GM12878 (cell line): ENCODE data around the gene PEX16.

ENCODE experiments used
- POLR2A ChIP-seq: IDR thresholded peaks from 2 replicates; pipeline ENCODE4 v1.6.1; 2011; ENCODE audit warnings: low read depth, mild to moderate bottlenecking, low read length
- RCOR1 ChIP-seq: conservative IDR thresholded peaks from 2 replicates; pipeline ENCODE4 v1.6.1; 2012; ENCODE audit warnings: low read depth, low read length, improper control_type of control experiment
- ZNF274 ChIP-seq: IDR thresholded peaks from one replicate; pipeline ENCODE4 v1.8.0; 2011; ENCODE audit not compliant: insufficient read length, insufficient read depth
- TF ChIP-seq, protein P1 (sequence below), 3 experiments: IDR thresholded peaks in 2 of 3; conservative IDR thresholded peaks in 1 of 3; 2 replicates each; pipeline ENCODE4 v1.5.1; 2011; ENCODE audit warnings: low read depth in 3 of 3, low read length in 3 of 3, mild to moderate bottlenecking in 3 of 3, control low read depth in 2 of 3, moderate library complexity in 2 of 3, inconsistent platforms in 1 of 3, mixed read lengths in 1 of 3; ENCODE audit not compliant: control insufficient read depth in 2 of 3, insufficient read depth in 1 of 3; ENCODE audit errors: extremely low read depth in 1 of 3

- TF ChIP-seq, protein P1, sequence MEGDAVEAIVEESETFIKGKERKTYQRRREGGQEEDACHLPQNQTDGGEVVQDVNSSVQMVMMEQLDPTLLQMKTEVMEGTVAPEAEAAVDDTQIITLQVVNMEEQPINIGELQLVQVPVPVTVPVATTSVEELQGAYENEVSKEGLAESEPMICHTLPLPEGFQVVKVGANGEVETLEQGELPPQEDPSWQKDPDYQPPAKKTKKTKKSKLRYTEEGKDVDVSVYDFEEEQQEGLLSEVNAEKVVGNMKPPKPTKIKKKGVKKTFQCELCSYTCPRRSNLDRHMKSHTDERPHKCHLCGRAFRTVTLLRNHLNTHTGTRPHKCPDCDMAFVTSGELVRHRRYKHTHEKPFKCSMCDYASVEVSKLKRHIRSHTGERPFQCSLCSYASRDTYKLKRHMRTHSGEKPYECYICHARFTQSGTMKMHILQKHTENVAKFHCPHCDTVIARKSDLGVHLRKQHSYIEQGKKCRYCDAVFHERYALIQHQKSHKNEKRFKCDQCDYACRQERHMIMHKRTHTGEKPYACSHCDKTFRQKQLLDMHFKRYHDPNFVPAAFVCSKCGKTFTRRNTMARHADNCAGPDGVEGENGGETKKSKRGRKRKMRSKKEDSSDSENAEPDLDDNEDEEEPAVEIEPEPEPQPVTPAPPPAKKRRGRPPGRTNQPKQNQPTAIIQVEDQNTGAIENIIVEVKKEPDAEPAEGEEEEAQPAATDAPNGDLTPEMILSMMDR (IDR thresholded peaks at IDR 0.05 in 2 of 3, conservative IDR thresholded peaks at IDR 0.05 in 1 of 3; ENCODE audit: control insufficient read depth in 2 of 3, extremely low read depth in 1 of 3, insufficient read depth in 1 of 3, low read depth in 3 of 3, low read length in 3 of 3): no peak
- TF ChIP-seq RCOR1 (no peak), ZNF274 (no peak), POLR2A (no peak)
Observed at GRCh38 chr11:45876401-45876800, 41.3 kb downstream of the PEX16 start.
